ENCODE measurements around the gene RARRES2. TPM values are rescaled to one million over a fixed set of nuclear protein-coding genes. Genes with fewer than 3 reads are reported as not detected.

Gene RARRES2
- polyA plus RNA-seq, 1 experiment, result 6.7 TPM

DNA sequence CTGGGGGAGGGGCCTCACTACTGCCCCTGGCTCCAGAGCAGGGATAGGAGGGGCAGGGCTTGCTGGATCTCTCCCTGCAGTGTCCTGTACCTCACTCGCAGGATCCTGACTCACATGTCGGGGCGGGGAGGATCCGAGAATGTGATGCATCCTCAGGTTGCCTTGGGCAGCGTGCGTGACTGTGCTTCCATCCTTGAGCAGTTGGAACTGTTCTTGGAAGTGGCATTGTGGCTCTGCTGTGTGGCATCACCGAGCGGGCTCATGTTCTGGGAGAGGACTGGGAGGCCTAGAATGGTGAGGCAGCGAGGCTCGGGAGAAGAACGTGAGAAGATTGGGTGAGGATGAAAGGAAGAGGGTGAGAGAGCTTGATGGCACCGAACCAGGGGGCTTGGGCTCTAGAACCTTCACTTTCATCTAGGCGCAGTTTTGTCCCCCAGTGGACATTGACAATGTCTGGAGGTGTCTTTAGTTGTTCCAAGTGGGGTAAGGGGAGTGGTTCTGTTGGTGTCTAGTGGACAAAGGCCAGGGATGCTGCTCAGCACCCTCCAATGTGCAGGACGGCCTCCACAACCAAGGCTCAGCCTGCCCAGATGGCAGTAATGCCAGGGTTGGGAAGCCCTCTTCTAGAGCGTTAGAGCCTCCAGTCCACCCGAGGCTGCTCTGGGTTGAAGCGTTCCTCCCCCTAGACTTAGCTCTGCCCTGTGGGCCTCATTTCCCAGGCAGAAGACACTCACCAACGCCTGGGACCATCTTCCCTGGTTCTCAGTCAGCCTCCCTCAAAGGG is 8.4 kb downstream of the RARRES2 start:
- H3K4me3 ChIP-seq (ENCODE audit: low read depth, low read length), result no peak overlapping the region
- no peak overlapping the region for H3K27ac ChIP-seq (ENCODE audit: low read depth, low read length)
- POLR2A ChIA-PET, result no interaction called here
- H3K27me3 ChIP-seq (ENCODE audit: control insufficient read depth, insufficient read depth, low read length), result no peaks in the 10 kb centered on the region
- CTCF ChIA-PET, result no interaction called here
- no peaks in the 10 kb centered on the region; the same call in 1 of the 2 replicates for H3K9me3 ChIP-seq (ENCODE audit: control insufficient read depth, insufficient read depth, low read length)
- TF ChIP-seq, protein P1, sequence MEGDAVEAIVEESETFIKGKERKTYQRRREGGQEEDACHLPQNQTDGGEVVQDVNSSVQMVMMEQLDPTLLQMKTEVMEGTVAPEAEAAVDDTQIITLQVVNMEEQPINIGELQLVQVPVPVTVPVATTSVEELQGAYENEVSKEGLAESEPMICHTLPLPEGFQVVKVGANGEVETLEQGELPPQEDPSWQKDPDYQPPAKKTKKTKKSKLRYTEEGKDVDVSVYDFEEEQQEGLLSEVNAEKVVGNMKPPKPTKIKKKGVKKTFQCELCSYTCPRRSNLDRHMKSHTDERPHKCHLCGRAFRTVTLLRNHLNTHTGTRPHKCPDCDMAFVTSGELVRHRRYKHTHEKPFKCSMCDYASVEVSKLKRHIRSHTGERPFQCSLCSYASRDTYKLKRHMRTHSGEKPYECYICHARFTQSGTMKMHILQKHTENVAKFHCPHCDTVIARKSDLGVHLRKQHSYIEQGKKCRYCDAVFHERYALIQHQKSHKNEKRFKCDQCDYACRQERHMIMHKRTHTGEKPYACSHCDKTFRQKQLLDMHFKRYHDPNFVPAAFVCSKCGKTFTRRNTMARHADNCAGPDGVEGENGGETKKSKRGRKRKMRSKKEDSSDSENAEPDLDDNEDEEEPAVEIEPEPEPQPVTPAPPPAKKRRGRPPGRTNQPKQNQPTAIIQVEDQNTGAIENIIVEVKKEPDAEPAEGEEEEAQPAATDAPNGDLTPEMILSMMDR (IDR thresholded peaks at IDR 0.05; ENCODE audit: low read depth, low read length), result no peak
- no peak for DNase-seq (ENCODE audit: low read depth, low spot score)

- H3K9me3 ChIP-seq (ENCODE audit: control insufficient read depth, insufficient read depth, low read length), result no peaks in the 10 kb centered on the region; the same call in 1 of the 2 replicates
- H3K27ac ChIP-seq (ENCODE audit: low read depth, low read length), result no peak overlapping the region
- TF ChIP-seq, protein P1 (IDR thresholded peaks at IDR 0.05; ENCODE audit: low read depth, low read length), result no peak
- H3K27me3 ChIP-seq (ENCODE audit: control insufficient read depth, insufficient read depth, low read length), result no peaks in the 10 kb centered on the region
- ChIA-PET POLR2A (no interaction called here), CTCF (no interaction called here)
- DNase-seq (ENCODE audit: low read depth, low spot score), result no peak
- no peak overlapping the region for H3K4me3 ChIP-seq (ENCODE audit: low read depth, low read length)
These were observed 11.1 kb downstream of the RARRES2 start for GRCh38 chr7:150330211-150330885.

DNA sequence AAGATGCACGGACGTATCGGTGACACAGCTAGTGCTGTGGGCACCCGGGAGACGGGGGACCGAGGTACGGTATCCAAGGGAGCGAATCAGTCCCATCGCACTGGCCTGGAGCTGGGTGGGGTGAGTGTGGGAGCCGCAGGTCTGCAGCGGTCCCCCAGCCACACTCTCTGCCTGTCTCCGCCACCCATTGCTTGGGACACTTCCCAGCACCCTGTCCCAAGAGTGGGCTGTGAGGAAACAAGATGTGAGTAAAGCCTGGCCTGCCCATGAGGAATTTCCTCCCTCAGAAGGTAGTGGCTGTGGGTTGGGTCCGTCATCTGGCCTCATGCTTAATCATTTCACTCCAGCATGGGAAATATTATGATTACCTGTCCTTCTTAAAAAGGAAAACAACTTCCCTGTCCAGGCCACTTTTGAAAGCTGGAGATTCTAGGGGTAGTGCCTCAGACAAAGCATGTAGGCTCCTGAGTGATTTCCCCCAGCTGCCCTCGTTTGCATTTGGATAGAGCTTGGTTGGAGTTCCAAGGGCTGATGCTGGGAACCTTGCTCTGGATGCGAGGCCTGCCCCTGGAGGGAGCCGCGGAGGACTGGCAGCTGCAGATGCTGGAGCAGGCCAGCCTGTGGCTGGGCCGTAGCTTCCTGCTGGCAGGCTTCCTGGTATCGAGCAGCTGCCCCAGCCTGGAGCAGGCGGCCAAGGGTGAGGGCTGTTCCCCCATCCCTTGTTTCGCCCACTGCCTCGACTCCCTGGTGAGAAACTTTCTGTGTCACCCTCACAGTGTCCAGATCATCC is 11.9 kb downstream of the RARRES2 start:
- no peaks in the 10 kb centered on the region; the same call in 1 of the 2 replicates for H3K9me3 ChIP-seq (ENCODE audit: control insufficient read depth, insufficient read depth, low read length)
- H3K4me3 ChIP-seq (ENCODE audit: low read depth, low read length), result no peak overlapping the region
- no peak overlapping the region for H3K27ac ChIP-seq (ENCODE audit: low read depth, low read length)
- H3K27me3 ChIP-seq (ENCODE audit: control insufficient read depth, insufficient read depth, low read length), result no peaks in the 10 kb centered on the region
- CTCF ChIA-PET, result interaction anchor here (0.5 kb wide), 1 partner anchor 27 kb away, joined by 3 read pairs; no protein-coding TSS in a partner anchor
- POLR2A ChIA-PET, result no interaction called here
- TF ChIP-seq, protein P1 (IDR thresholded peaks at IDR 0.05; ENCODE audit: low read depth, low read length), result no peak
- no peak for DNase-seq (ENCODE audit: low read depth, low spot score)

DNA sequence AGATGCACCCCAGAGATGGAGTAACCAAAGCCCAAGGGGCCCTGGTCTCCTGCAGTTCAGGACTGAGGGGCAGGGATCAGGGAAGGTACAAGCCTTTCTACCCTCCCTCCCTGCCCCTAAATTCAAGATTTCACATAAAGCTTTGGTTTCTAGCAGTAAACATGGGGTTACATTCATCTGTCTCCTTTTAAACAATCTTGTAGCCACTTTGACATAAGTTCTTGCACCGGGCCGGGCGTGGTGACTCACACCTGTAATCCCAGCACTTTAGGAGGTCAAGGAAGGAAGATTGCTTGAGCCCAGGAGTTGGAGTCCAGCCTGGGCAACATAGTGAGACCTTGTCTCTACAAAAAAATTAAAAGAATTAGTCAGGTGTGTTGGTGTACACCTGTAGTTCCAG is 14.1 kb downstream of the RARRES2 start:
- POLR2A ChIA-PET, result interaction anchor here (1.1 kb wide), 1 partner anchor 8 kb away, joined by 3 read pairs; no protein-coding TSS in a partner anchor
- H3K27me3 ChIP-seq (ENCODE audit: control insufficient read depth, insufficient read depth, low read length), result no peaks in the 10 kb centered on the region
- TF ChIP-seq, protein P1 (IDR thresholded peaks at IDR 0.05; ENCODE audit: low read depth, low read length), result no peak
- no peak overlapping the region for H3K4me3 ChIP-seq (ENCODE audit: low read depth, low read length)
- DNase-seq (ENCODE audit: low read depth, low spot score), result no peak
- peaks cover 6% of the 10 kb centered on the region; the same call in 1 of the 2 replicates for H3K9me3 ChIP-seq (ENCODE audit: control insufficient read depth, insufficient read depth, low read length)
- no peak overlapping the region for H3K27ac ChIP-seq (ENCODE audit: low read depth, low read length)
- CTCF ChIA-PET, result interaction anchor here (0.6 kb wide), 1 partner anchor 644 kb away, joined by 4 read pairs; no protein-coding TSS in a partner anchor
